IMR-90 (cell line): ENCODE results near the gene TNFSF12. TPM values are rescaled to one million over a fixed set of nuclear protein-coding genes. Genes with fewer than 3 reads are reported as not detected.

Experiments used
- ATAC-seq: fragments of 200-7000 bp; cut with Tn5 transposase; 2 replicates; pipeline ENCODE4 v1.9.1; 2020; ENCODE audit warnings: low read depth, mild to moderate bottlenecking, moderate library complexity
- BruUV-seq: library from RNA; stranded (reverse); fragments of 400-500 nt; replicated peaks from 2 replicates; lab custom pipeline; 2021; lab: Mats Ljungman, UMichigan
- CTCF ChIA-PET: fragments of 300-600 bp; formaldehyde crosslinking; extraction: SDS; loops from one replicate; lab custom pipeline; 2021; ENCODE audit warnings: antibody characterized with exemption; lab: Yijun Ruan, JAX
- POLR2A ChIA-PET: fragments of 300-600 bp; sonication (Branson Sonifier 250); formaldehyde crosslinking; loops from one replicate; lab custom pipeline; 2022; ENCODE audit warnings: antibody characterized with exemption; ENCODE audit not compliant: unreplicated experiment; lab: Charles Lee
- DNase-seq: peaks from one replicate; pipeline ENCODE4 v3.0.0; 2013
- H2AFZ ChIP-seq: replicated peaks from 2 replicates; pipeline ENCODE3; 2013; ENCODE audit warnings: low read length, mild to moderate bottlenecking; ENCODE audit not compliant: poor library complexity
- H2AK5ac ChIP-seq: 2 replicates; pipeline ENCODE4 v1.6.1; 2013; ENCODE audit warnings: low read depth, low read length, inconsistent platforms
- H2AK9ac ChIP-seq: replicated peaks from 2 replicates; pipeline ENCODE3; 2013; ENCODE audit warnings: mild to moderate bottlenecking, low read depth, low read length, moderate library complexity; ENCODE audit not compliant: poor library complexity
- H2BK120ac ChIP-seq: 2 replicates; pipeline ENCODE4 v1.6.1; 2013; ENCODE audit warnings: low read depth, low read length, inconsistent platforms
- H2BK15ac ChIP-seq: 3 replicates; pipeline ENCODE4 v1.6.1; 2013; ENCODE audit warnings: low read depth, low read length, inconsistent platforms
- H2BK20ac ChIP-seq: 2 replicates; pipeline ENCODE4 v1.6.1; 2013; ENCODE audit warnings: low read depth, mild to moderate bottlenecking, inconsistent platforms, low read length, moderate library complexity
- H2BK5ac ChIP-seq: 2 replicates; pipeline ENCODE4 v1.6.1; 2013; ENCODE audit warnings: mild to moderate bottlenecking, low read depth, low read length, inconsistent platforms; ENCODE audit not compliant: poor library complexity, severe bottlenecking
- H3K14ac ChIP-seq: replicated peaks from 2 replicates; pipeline ENCODE4 v1.6.1; 2013; ENCODE audit warnings: low read depth, low read length, inconsistent platforms
- H3K18ac ChIP-seq: 2 replicates; pipeline ENCODE4 v1.6.1; 2013; ENCODE audit warnings: low read depth, low read length, control low read depth
- H3K23ac ChIP-seq: 2 replicates; pipeline ENCODE4 v1.6.1; 2013; ENCODE audit warnings: low read depth, low read length, inconsistent platforms
- H3K27ac ChIP-seq: 2 replicates; pipeline ENCODE4 v1.5.1; 2013; ENCODE audit warnings: mild to moderate bottlenecking, control low read depth, low read length; ENCODE audit not compliant: insufficient read depth
- H3K27me3 ChIP-seq: 2 replicates; pipeline ENCODE4 v1.6.1; 2013; ENCODE audit warnings: low read length; ENCODE audit not compliant: control insufficient read depth, insufficient read depth
- H3K36me3 ChIP-seq: 2 replicates; pipeline ENCODE4 v1.6.1; 2013; ENCODE audit warnings: low read length, mixed read lengths; ENCODE audit not compliant: control insufficient read depth, insufficient read depth
- H3K4ac ChIP-seq: 2 replicates; pipeline ENCODE4 v1.6.1; 2013; ENCODE audit warnings: low read depth, low read length, inconsistent platforms
- H3K4me1 ChIP-seq: 2 replicates; pipeline ENCODE4 v1.6.1; 2013; ENCODE audit warnings: low read length, mixed read lengths; ENCODE audit not compliant: control insufficient read depth, insufficient read depth
- H3K4me2 ChIP-seq: 2 replicates; pipeline ENCODE4 v1.6.1; 2013; ENCODE audit warnings: low read depth, mild to moderate bottlenecking, control low read depth, low read length, moderate library complexity
- H3K4me3 ChIP-seq: 2 replicates; pipeline ENCODE4 v1.5.1; 2013; ENCODE audit warnings: low read depth, mild to moderate bottlenecking, control low read depth, low read length, moderate library complexity; ENCODE audit not compliant: insufficient read depth
- H3K56ac ChIP-seq: 2 replicates; pipeline ENCODE4 v1.6.1; 2013; ENCODE audit warnings: low read length, inconsistent platforms; ENCODE audit not compliant: insufficient read depth; ENCODE audit errors: extremely low read depth
- H3K79me1 ChIP-seq, 2 experiments: 2 replicates each; pipeline ENCODE4 v1.6.1; 2013; ENCODE audit warnings: low read length in 2 of 2, inconsistent platforms in 1 of 2, low read depth in 1 of 2
- H3K9ac ChIP-seq: 2 replicates; pipeline ENCODE4 v1.6.1; 2013; ENCODE audit warnings: low read depth, low read length, control low read depth
- H3K9me1 ChIP-seq: 2 replicates; pipeline ENCODE4 v1.6.1; 2013; ENCODE audit warnings: low read length, inconsistent platforms; ENCODE audit not compliant: insufficient read depth
- H3K9me3 ChIP-seq: 2 replicates; pipeline ENCODE4 v1.6.1; 2013; ENCODE audit warnings: low read length; ENCODE audit not compliant: control insufficient read depth, insufficient read depth
- H4K20me1 ChIP-seq: 2 replicates; pipeline ENCODE4 v1.6.1; 2013; ENCODE audit warnings: low read length, inconsistent platforms; ENCODE audit not compliant: insufficient read depth
- H4K5ac ChIP-seq: 2 replicates; pipeline ENCODE4 v1.6.1; 2013; ENCODE audit warnings: mild to moderate bottlenecking, low read depth, low read length, control low read depth
- H4K8ac ChIP-seq, 2 experiments: 2 replicates each; pipeline ENCODE4 v1.6.1; 2013; ENCODE audit warnings: low read depth in 2 of 2, low read length in 2 of 2, control low read depth in 1 of 2, inconsistent platforms in 1 of 2
- H4K91ac ChIP-seq: 2 replicates; pipeline ENCODE4 v1.6.1; 2013; ENCODE audit warnings: low read depth, low read length, inconsistent platforms; ENCODE audit not compliant: insufficient read depth
- BHLHE40 ChIP-seq: fragments of 150-350 bp; IDR thresholded peaks from 2 replicates; pipeline ENCODE4 v1.6.1; 2016; ENCODE audit warnings: mild to moderate bottlenecking, low read depth, low read length
- CTCF ChIP-seq: conservative IDR thresholded peaks from 2 replicates; pipeline ENCODE4 v1.5.1; 2012; ENCODE audit warnings: mild to moderate bottlenecking, low read depth, low read length, improper control_type of control experiment
- ELK1 ChIP-seq: fragments of 150-350 bp; IDR thresholded peaks from 2 replicates; pipeline ENCODE4 v1.6.1; 2016; ENCODE audit warnings: low read depth, mild to moderate bottlenecking, low read length, moderate library complexity, borderline replicate concordance
- FOS ChIP-seq: fragments of 150-350 bp; IDR thresholded peaks from 2 replicates; pipeline ENCODE4 v1.6.1; 2016; ENCODE audit warnings: low read depth, low read length
- MAFK ChIP-seq: IDR thresholded peaks from 2 replicates; pipeline ENCODE4 v1.6.1; 2012; ENCODE audit warnings: low read depth, low read length, improper control_type of control experiment
- MAZ ChIP-seq: IDR thresholded peaks from 2 replicates; pipeline ENCODE4 v1.6.1; 2012; ENCODE audit warnings: low read depth, mild to moderate bottlenecking, low read length, improper control_type of control experiment, moderate library complexity, borderline replicate concordance
- MXI1 ChIP-seq: IDR thresholded peaks from 2 replicates; pipeline ENCODE4 v1.6.1; 2012; ENCODE audit warnings: low read depth, mild to moderate bottlenecking, low read length, moderate library complexity, borderline replicate concordance
- POLR2A ChIP-seq: IDR thresholded peaks from 2 replicates; pipeline ENCODE4 v1.6.1; 2012; ENCODE audit warnings: mild to moderate bottlenecking, low read depth, low read length
- RAD21 ChIP-seq: IDR thresholded peaks from 2 replicates; pipeline ENCODE4 v1.6.1; 2012; ENCODE audit warnings: low read length, improper control_type of control experiment
- RCOR1 ChIP-seq: IDR thresholded peaks from 2 replicates; pipeline ENCODE4 v1.6.1; 2012; ENCODE audit warnings: mild to moderate bottlenecking, low read length, improper control_type of control experiment; ENCODE audit not compliant: insufficient replicate concordance
- RFX5 ChIP-seq: IDR thresholded peaks from 2 replicates; pipeline ENCODE4 v1.8.0; 2012; ENCODE audit warnings: low read depth, mild to moderate bottlenecking, low read length, moderate library complexity
- SMC3 ChIP-seq: fragments of 150-350 bp; IDR thresholded peaks from 2 replicates; pipeline ENCODE4 v1.6.1; 2016; ENCODE audit warnings: low read depth, mild to moderate bottlenecking, antibody characterized with exemption, low read length, moderate library complexity
- USF2 ChIP-seq: fragments of 150-350 bp; IDR thresholded peaks from 2 replicates; pipeline ENCODE4 v1.6.1; 2017; ENCODE audit warnings: mild to moderate bottlenecking, antibody characterized with exemption, low read length, low read depth
- WGBS, 2 experiments: methylation state at CpG; one replicate each; pipeline versions ENCODE4 v1.1.5 to v1.1.7; 2013; ENCODE audit warnings: missing lambda C conversion rate in 2 of 2; ENCODE audit not compliant: insufficient read length in 1 of 2; ENCODE audit errors: extremely low coverage in 2 of 2; 5-methylcytosine and 5-hydroxymethylcytosine counted together
- dilution Hi-C: fragments of 300-500 bp; cut with HindIII; formaldehyde crosslinking; loops from one replicate; pipeline ENCODE4 v1.14.3; 2018; ENCODE audit warnings: low sequenced_read_pairs; ENCODE audit not compliant: unreplicated experiment
- in situ Hi-C: fragments of 300-500 bp; cut with MboI; formaldehyde crosslinking; loops from 3 replicates; pipeline ENCODE4 v1.14.3; 2019; ENCODE audit warnings: low sequenced_read_pairs, inconsistent platforms, mixed read lengths
- intact Hi-C: fragments of 100-400 bp; cut with micrococcal nuclease; formaldehyde crosslinking; loops from 2 replicates; pipeline ENCODE4 v1.10.0; 2022
- polyA plus RNA-seq, 3 experiments: library from polyadenylated mRNA; depleted of rRNA; stranded (reverse); fragments of >200 nt; gene quantifications; 2 replicates each; pipeline ENCODE4 v1.2.3, GENCODE V29; 2012; ENCODE audit warnings: low replicate concordance in 1 of 3
- total RNA-seq: library from RNA; depleted of rRNA; stranded (reverse); fragments of >200 nt; gene quantifications from 2 replicates; pipeline ENCODE4 v1.2.3, GENCODE V29; 2012

Gene TNFSF12
- total and polyA plus RNA-seq, 2 of the 4 experiments (the other 2 are of a cell fraction) = 2.7 to 22.0 TPM

GRCh38 chr17:7586673-7587419 is 38.0 kb downstream of the TNFSF12 start:
- Histone ChIP-seq H2AK9ac (peak overlapping the region; percentile 96), H3K4me2 (peak overlapping the region; percentile 26), H3K4ac (peak overlapping the region; percentile 90), H2AFZ (peak overlapping the region; percentile 73), H3K18ac (peak overlapping the region; percentile 32; the same call in 1 of the 2 replicates), H2BK15ac (peak overlapping the region; percentile 64; the same call in 2 of the 3 replicates), H3K9me1 (peaks cover 18% of the 10 kb centered on the region), H3K14ac (peak overlapping the region; percentile 78), H4K8ac (peak overlapping the region; percentile 48 to 87; a peak in 3 of 4 replicates), H3K9me3 (no peaks in the 10 kb centered on the region), H2BK120ac (peak overlapping the region; percentile 35), H4K5ac (peak overlapping the region; percentile 35), H3K56ac (peak overlapping the region; percentile 60; the same call in 1 of the 2 replicates), H2BK5ac (peak overlapping the region; percentile 84), H3K23ac (peak overlapping the region; percentile 88), H3K27ac (peak overlapping the region; percentile 82), H3K4me3 (no peak overlapping the region), H3K9ac (peak overlapping the region; percentile 13; the same call in 1 of the 2 replicates), H2AK5ac (peak overlapping the region; percentile 76), H3K4me1 (peaks cover 45% of the 10 kb centered on the region), H3K79me1 (peaks cover 21 to 84% of the 10 kb centered on the region in 2 experiments), H3K36me3 (peaks cover 21% of the 10 kb centered on the region), H4K91ac (peak overlapping the region; percentile 51), H2BK20ac (0 out of 2 replicates have a peak overlapping the region, but pooled peaks have one; percentile 5), H3K27me3 (no peaks in the 10 kb centered on the region), H4K20me1 (peaks cover 15% of the 10 kb centered on the region)
- intact Hi-C loops = loop anchor here (1.0 kb wide), 1 partner anchor 101 kb away; the partner anchor contains the start of gene WRAP53
- ATAC-seq (no peak), DNase-seq (no peak)
- 100% methylated on average over 1 of the region's 9 CpGs; no CpG with 5 or more reads in 1 of the 2 experiments for WGBS, 2 experiments
- in situ Hi-C loops = no loop called here
- CTCF ChIA-PET = interaction anchor here (0.5 to 0.9 kb wide), 3 partner anchors 26 to 225 kb away, joined by 3 to 4 read pairs (median 3); no protein-coding TSS in a partner anchor
- dilution Hi-C loops = no loop called here
- BruUV-seq = no TSS peak
- POLR2A ChIA-PET = interaction anchor here (1.4 kb wide), 1 partner anchor 10 kb away, joined by 4 read pairs; no protein-coding TSS in a partner anchor
- TF ChIP-seq MAFK (no peak), USF2 (no peak), RCOR1 (no peak), ELK1 (no peak), MAZ (no peak), RFX5 (no peak), SMC3 (no peak), POLR2A (no peak), BHLHE40 (no peak), CTCF (no peak), RAD21 (no peak), FOS (no peak), MXI1 (no peak)
